Neural progenitor cell (in vitro differentiated cells): Measurements from ENCODE around the gene YARS1. TPM values are rescaled to one million over a fixed set of nuclear protein-coding genes. Genes with fewer than 3 reads are reported as not detected.

Source experiments
- DNase-seq: peaks from one replicate; pipeline ENCODE4 v3.0.0-alpha.2; 2016; ENCODE audit warnings: low spot score
- H2AFZ ChIP-seq: fragments of 200-600 bp; sonication (generic); replicated peaks from 2 replicates; pipeline ENCODE4 v1.6.1; 2016; ENCODE audit warnings: antibody characterized with exemption
- H3F3A ChIP-seq: fragments of 200-600 bp; sonication (generic); 2 replicates; pipeline ENCODE4 v1.6.1; 2016; ENCODE audit warnings: antibody characterized with exemption, low read depth
- H3K27ac ChIP-seq: fragments of 200-600 bp; sonication (generic); 2 replicates; pipeline ENCODE4 v1.5.1; 2016; ENCODE audit warnings: mild to moderate bottlenecking
- H3K27me3 ChIP-seq: fragments of 200-600 bp; sonication (generic); 2 replicates; pipeline ENCODE4 v1.6.1; 2016; ENCODE audit warnings: mild to moderate bottlenecking, moderate library complexity
- H3K36me3 ChIP-seq: fragments of 200-600 bp; sonication (generic); 2 replicates; pipeline ENCODE4 v1.5.1; 2016
- H3K4me1 ChIP-seq: fragments of 200-600 bp; sonication (generic); 2 replicates; pipeline ENCODE4 v1.6.1; 2016; ENCODE audit warnings: mixed run types
- H3K4me2 ChIP-seq: fragments of 200-600 bp; sonication (generic); 2 replicates; pipeline ENCODE4 v1.6.1; 2016
- H3K4me3 ChIP-seq: fragments of 200-600 bp; sonication (generic); 2 replicates; pipeline ENCODE4 v1.5.1; 2016
- H3K79me2 ChIP-seq: fragments of 200-600 bp; sonication (generic); 2 replicates; pipeline ENCODE4 v1.6.1; 2016; ENCODE audit warnings: low read depth
- H3K9ac ChIP-seq: fragments of 200-600 bp; sonication (generic); 2 replicates; pipeline ENCODE4 v1.6.1; 2016
- H3K9me3 ChIP-seq: fragments of 200-600 bp; sonication (generic); 2 replicates; pipeline ENCODE4 v1.5.1; 2016; ENCODE audit warnings: low read depth
- H4K20me1 ChIP-seq: fragments of 200-600 bp; sonication (generic); 2 replicates; pipeline ENCODE4 v1.6.1; 2016; ENCODE audit warnings: low read depth
- H3K27ac Mint-ChIP-seq: 3 replicates; pipeline ENCODE4 v1.8.0; 2021; ENCODE audit warnings: mixed read lengths
- H3K27me3 Mint-ChIP-seq: 2 replicates; pipeline ENCODE4 v1.8.0; 2022; ENCODE audit warnings: low read depth, mild to moderate bottlenecking, inconsistent platforms, moderate library complexity, mixed read lengths; ENCODE audit not compliant: insufficient read depth
- H3K36me3 Mint-ChIP-seq: 3 replicates; pipeline ENCODE4 v1.8.0; 2021; ENCODE audit warnings: mixed read lengths
- H3K4me1 Mint-ChIP-seq: 3 replicates; pipeline ENCODE4 v1.8.0; 2021; ENCODE audit warnings: mixed read lengths
- H3K4me3 Mint-ChIP-seq: 3 replicates; pipeline ENCODE4 v1.8.0; 2021; ENCODE audit warnings: mild to moderate bottlenecking, moderate library complexity, mixed read lengths
- H3K9me3 Mint-ChIP-seq: 3 replicates; pipeline ENCODE4 v1.8.0; 2020; ENCODE audit warnings: mixed read lengths
- CTCF ChIP-seq: fragments of 200-600 bp; sonication (generic); IDR thresholded peaks from 2 replicates; pipeline ENCODE4 v1.5.1; 2017; ENCODE audit warnings: antibody characterized with exemption, mild to moderate bottlenecking
- EZH2 ChIP-seq: fragments of 200-600 bp; sonication (generic); IDR thresholded peaks from 2 replicates; pipeline ENCODE4 v1.6.1; 2017; ENCODE audit warnings: antibody characterized with exemption, mild to moderate bottlenecking, moderate library complexity
- EZH2phosphoT487 ChIP-seq: fragments of 200-600 bp; sonication (generic); IDR thresholded peaks from 2 replicates; pipeline ENCODE4 v1.6.1; 2017; ENCODE audit warnings: antibody characterized with exemption
- total RNA-seq: library from RNA; depleted of rRNA; stranded (reverse); fragments of >200 nt; gene quantifications from 2 replicates; pipeline ENCODE4 v1.2.3, GENCODE V29; 2015; ENCODE audit warnings: low replicate concordance

YARS1 gene
- total RNA-seq, 1 donor from 2014 or later, result 38.2 TPM

GRCh38 chr1:32767156-32767555 is 50.0 kb downstream of the YARS1 start:
- H4K20me1 ChIP-seq, result peaks cover 67% of the 10 kb centered on the region
- H3K9me3 Mint-ChIP-seq, result no peaks in the 10 kb centered on the region
- H3K4me2 ChIP-seq, result peak overlapping the region; percentile 72
- H3K9me3 ChIP-seq, result no peaks in the 10 kb centered on the region
- peaks cover 9% of the 10 kb centered on the region for H3K36me3 Mint-ChIP-seq
- no peaks in the 10 kb centered on the region for H3K27me3 ChIP-seq
- H3K27ac ChIP-seq, result no peak overlapping the region
- H3K27ac Mint-ChIP-seq, result peak overlapping the region; percentile 44
- H3K9ac ChIP-seq, result no peak overlapping the region
- peaks cover 33% of the 10 kb centered on the region for H3K79me2 ChIP-seq
- H3K27me3 Mint-ChIP-seq, result no peaks in the 10 kb centered on the region
- H3K36me3 ChIP-seq, result no peaks in the 10 kb centered on the region
- H3K4me1 Mint-ChIP-seq, result peaks cover 45% of the 10 kb centered on the region
- H3K4me1 ChIP-seq, result peaks cover 28% of the 10 kb centered on the region
- no peak overlapping the region for H2AFZ ChIP-seq
- H3K4me3 ChIP-seq, result peak overlapping the region; percentile 9
- H3F3A ChIP-seq, result peaks cover 33% of the 10 kb centered on the region
- DNase-seq, result no peak
- TF ChIP-seq EZH2phosphoT487, result no peak
- no peak for TF ChIP-seq CTCF
- TF ChIP-seq EZH2, result no peak
- peak overlapping the region; percentile 46 for H3K4me3 Mint-ChIP-seq

DNA sequence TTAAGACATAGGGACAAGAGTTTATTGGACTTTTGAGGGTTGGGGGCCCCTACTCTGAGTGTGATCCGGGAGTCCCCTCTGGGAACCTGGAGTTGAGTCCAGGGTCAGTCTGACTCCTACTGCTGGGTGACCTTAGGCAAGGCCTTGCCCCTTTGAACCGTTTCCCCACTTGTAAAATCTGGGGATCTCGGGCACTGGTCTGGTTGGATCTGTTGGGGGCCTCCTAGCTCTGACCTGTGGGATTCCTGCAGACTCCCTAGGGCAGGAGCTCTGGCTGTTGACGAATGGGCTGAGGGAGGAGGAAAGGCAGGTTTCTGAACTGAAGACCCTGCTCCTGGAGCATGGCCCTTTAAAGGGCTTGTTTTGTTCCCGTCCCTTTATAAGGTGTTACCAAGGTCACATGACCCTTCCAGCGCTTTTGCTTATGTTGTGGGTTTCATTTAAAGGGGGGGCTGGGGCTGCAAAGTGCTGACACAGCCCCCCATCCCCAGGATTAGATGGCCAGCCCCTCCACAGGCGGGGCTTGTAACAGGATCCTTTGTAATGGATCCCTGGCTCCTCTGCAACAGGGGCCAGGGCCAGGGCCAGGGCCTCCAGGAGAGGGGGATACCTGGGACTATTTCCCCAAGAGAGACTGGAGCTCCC is 50.7 kb downstream of the YARS1 start:
- Histone ChIP-seq H3K4me2 (peak overlapping the region; percentile 72), H4K20me1 (peaks cover 74% of the 10 kb centered on the region)
- peak overlapping the region; percentile 33 for H3K27ac Mint-ChIP-seq

GRCh38 chr1:32765570-32766327 is 51.4 kb downstream of the YARS1 start:
- H3K4me2 ChIP-seq, result peak overlapping the region; percentile 72
- no peaks in the 10 kb centered on the region for H3K27me3 ChIP-seq
- TF ChIP-seq EZH2 (no peak), CTCF (no peak)
- Mint-ChIP-seq H3K9me3 (no peaks in the 10 kb centered on the region), H3K4me1 (peaks cover 58% of the 10 kb centered on the region), H3K4me3 (peak overlapping the region; percentile 74), H3K27me3 (peaks cover 3% of the 10 kb centered on the region), H3K27ac (peak overlapping the region; percentile 33), H3K36me3 (peaks cover 11% of the 10 kb centered on the region)
- no peaks in the 10 kb centered on the region for H3K9me3 ChIP-seq
- peaks cover 81% of the 10 kb centered on the region for H4K20me1 ChIP-seq
- DNase-seq, result peak; percentile 62
- peak overlapping the region; percentile 42 for H3K4me3 ChIP-seq
- H2AFZ ChIP-seq, result no peak overlapping the region
- H3F3A ChIP-seq, result peaks cover 33% of the 10 kb centered on the region
- H3K9ac ChIP-seq, result no peak overlapping the region
- no peak overlapping the region for H3K27ac ChIP-seq
- H3K36me3 ChIP-seq, result no peaks in the 10 kb centered on the region
- peaks cover 47% of the 10 kb centered on the region for H3K79me2 ChIP-seq
- H3K4me1 ChIP-seq, result peaks cover 32% of the 10 kb centered on the region

More for the DNA sequence above, 50.7 kb downstream of the YARS1 start:
- H3K4me1 ChIP-seq, result peaks cover 28% of the 10 kb centered on the region
- H3K9me3 ChIP-seq, result no peaks in the 10 kb centered on the region
- peaks cover 40% of the 10 kb centered on the region for H3K79me2 ChIP-seq
- peaks cover 33% of the 10 kb centered on the region for H3F3A ChIP-seq
- no peak overlapping the region for H3K9ac ChIP-seq
- no peak for TF ChIP-seq EZH2phosphoT487
- H3K27me3 ChIP-seq, result no peaks in the 10 kb centered on the region
- Mint-ChIP-seq H3K4me3 (peak overlapping the region; percentile 74), H3K36me3 (peaks cover 11% of the 10 kb centered on the region), H3K27me3 (peaks cover under 1% of the 10 kb centered on the region), H3K9me3 (no peaks in the 10 kb centered on the region), H3K4me1 (peaks cover 51% of the 10 kb centered on the region)
- H2AFZ ChIP-seq, result no peak overlapping the region
- H3K36me3 ChIP-seq, result no peaks in the 10 kb centered on the region
- H3K27ac ChIP-seq, result no peak overlapping the region
- peak overlapping the region; percentile 42 for H3K4me3 ChIP-seq
- DNase-seq, result no peak
